HL-60 (cell line): ENCODE measurements around the gene MT1X.

Experiments used
- DNase-seq, 2 experiments: peaks; one replicate each; pipeline ENCODE4 v3.0.0-alpha.2; 2010 to 2020; ENCODE audit warnings: low read depth in 1 of 2, low spot score in 1 of 2
- H3K27ac ChIP-seq: fragments of 250-450 bp; sonication (Bioruptor Pico); replicated peaks from 2 replicates; pipeline ENCODE4 v1.5.1; 2020; ENCODE audit warnings: mild to moderate bottlenecking, moderate library complexity
- H3K27me3 ChIP-seq: fragments of 250-450 bp; sonication (Bioruptor Pico); 2 replicates; pipeline ENCODE4 v1.5.1; 2021; ENCODE audit warnings: mild to moderate bottlenecking, moderate library complexity; ENCODE audit not compliant: insufficient read depth, poor library complexity, severe bottlenecking
- H3K4me3 ChIP-seq: replicated peaks from 2 replicates; pipeline ENCODE4 v1.5.1; 2011; ENCODE audit warnings: mild to moderate bottlenecking, control low read depth, low read length; ENCODE audit not compliant: insufficient read depth
- CTCF ChIP-seq: IDR thresholded peaks from one replicate; pipeline ENCODE4 v1.5.1; 2011; ENCODE audit warnings: low read length, control low read depth, inconsistent platforms; ENCODE audit not compliant: insufficient read depth
- GABPA ChIP-seq: IDR thresholded peaks from 2 replicates; pipeline ENCODE4 v1.6.1; 2012; ENCODE audit warnings: low read depth
- POLR2AphosphoS5 ChIP-seq: IDR thresholded peaks from 2 replicates; pipeline ENCODE4 v1.6.1; 2012; ENCODE audit warnings: low read depth
- REST ChIP-seq: IDR thresholded peaks from 2 replicates; pipeline ENCODE4 v1.6.1; 2012; ENCODE audit warnings: low read depth; ENCODE audit not compliant: insufficient replicate concordance
- SPI1 ChIP-seq: IDR thresholded peaks from 2 replicates; pipeline ENCODE4 v1.6.1; 2012; ENCODE audit warnings: low read depth, mild to moderate bottlenecking, borderline replicate concordance

Gene MT1X

GRCh38 chr16:56657555-56658326, 24.5 kb upstream of the MT1X start, which contains the start of gene MT1F:
Gene MT1F, plus strand, starts transcription at chr16:56657959. Its CDS starts 100 bp downstream, at chr16:56658059.
- TF ChIP-seq REST = no peak
- TF ChIP-seq CTCF = no peak
- no peak for TF ChIP-seq GABPA
- TF ChIP-seq SPI1 = no peak
- TF ChIP-seq POLR2AphosphoS5 = no peak
- DNase-seq = peak; percentile 59 to 82
- H3K4me3 ChIP-seq = peak within 1 kb of the TSS; percentile 74
- H3K27ac ChIP-seq = no peak within 1 kb of the TSS
- peaks cover 37% of the 10 kb centered on the region for H3K27me3 ChIP-seq

GRCh38 chr16:56658327-56658875, 23.9 kb upstream of the MT1X start:
- Histone ChIP-seq H3K4me3 (peak overlapping the region; percentile 74), H3K27ac (no peak overlapping the region), H3K27me3 (peaks cover 35% of the 10 kb centered on the region)
- TF ChIP-seq GABPA (no peak), SPI1 (no peak), CTCF (no peak), POLR2AphosphoS5 (no peak), REST (no peak)
- DNase-seq = no peak

- DNase-seq = no peak
- TF ChIP-seq POLR2AphosphoS5 (no peak), GABPA (no peak), SPI1 (no peak)
- Histone ChIP-seq H3K27ac (no peak overlapping the region), H3K27me3 (peaks cover 44% of the 10 kb centered on the region), H3K4me3 (no peak overlapping the region)
Measured at GRCh38 chr16:56662357-56663354, 19.6 kb upstream of the MT1X start.
